HG03460 (cell line): ENCODE data around the gene SPNS3.

Source experiments
- ATAC-seq: cut with Tn5 transposase; IDR thresholded peaks from one replicate; pipeline ENCODE4 v1.9.1; 2021; ENCODE audit not compliant: unreplicated experiment

SPNS3 gene

GRCh38 chr17:4487820-4488716, 54.3 kb downstream of the SPNS3 start:
- no peak for ATAC-seq

- ATAC-seq, result no peak
Measured at GRCh38 chr17:4488989-4489595, 55.4 kb downstream of the SPNS3 start.

DNA sequence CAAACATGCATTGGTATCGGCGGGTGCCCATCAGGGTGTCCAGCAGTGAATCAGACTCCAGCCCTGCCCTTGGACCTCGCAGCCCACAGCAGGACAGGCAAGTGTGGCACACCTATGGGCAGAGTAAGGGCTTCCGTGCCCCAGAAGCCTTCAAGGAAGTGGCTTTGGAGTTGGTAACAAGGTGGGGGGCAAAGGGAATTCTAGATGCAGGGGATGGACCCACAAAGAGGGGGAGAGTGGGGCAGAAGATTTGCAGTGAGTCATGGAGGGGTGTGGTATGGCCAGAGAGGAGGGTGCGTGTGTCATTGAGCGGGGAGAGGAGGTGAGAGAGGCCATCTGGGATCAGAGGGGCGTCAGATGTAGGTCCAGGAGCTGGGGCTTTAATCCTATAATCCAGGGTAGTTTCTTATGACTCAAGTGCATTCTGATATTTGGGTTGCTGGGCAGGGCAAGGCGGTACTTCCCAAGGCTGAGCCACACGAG, 56.4 kb downstream of the SPNS3 start:
- no peak for ATAC-seq

DNA sequence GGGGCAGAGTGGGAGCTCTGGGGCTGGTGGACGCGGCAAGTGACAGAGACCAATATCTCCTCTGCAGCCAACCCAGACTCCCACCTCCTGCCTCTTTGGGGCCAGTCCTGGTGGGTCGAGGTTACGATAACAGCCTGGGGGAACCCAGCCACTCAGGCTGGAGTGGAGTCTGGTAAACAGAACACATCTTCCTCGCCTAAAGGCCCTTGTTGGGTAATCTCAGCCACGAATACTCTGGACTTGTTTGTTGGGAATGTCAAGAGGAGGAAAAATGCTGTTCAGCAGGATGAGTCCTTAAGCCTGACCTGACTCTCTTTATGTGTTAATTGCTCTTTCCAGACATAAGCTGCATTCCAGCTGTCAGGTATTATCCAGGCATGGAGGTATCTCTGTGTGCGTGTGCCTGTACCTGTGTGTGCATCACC, 56.9 kb downstream of the SPNS3 start:
- no peak for ATAC-seq

GRCh38 chr17:4492721-4493561, 59.2 kb downstream of the SPNS3 start:
- ATAC-seq, result no peak

- no peak for ATAC-seq
Measured at GRCh38 chr17:4497101-4497824, 63.5 kb downstream of the SPNS3 start.

- no peak for ATAC-seq
Measured at GRCh38 chr17:4498461-4499397, 65.0 kb downstream of the SPNS3 start, which contains the start of gene SPNS2. Gene SPNS2 (plus strand): TSS chr17:4498881. CDS start chr17:4499048, 167 bp downstream.

DNA sequence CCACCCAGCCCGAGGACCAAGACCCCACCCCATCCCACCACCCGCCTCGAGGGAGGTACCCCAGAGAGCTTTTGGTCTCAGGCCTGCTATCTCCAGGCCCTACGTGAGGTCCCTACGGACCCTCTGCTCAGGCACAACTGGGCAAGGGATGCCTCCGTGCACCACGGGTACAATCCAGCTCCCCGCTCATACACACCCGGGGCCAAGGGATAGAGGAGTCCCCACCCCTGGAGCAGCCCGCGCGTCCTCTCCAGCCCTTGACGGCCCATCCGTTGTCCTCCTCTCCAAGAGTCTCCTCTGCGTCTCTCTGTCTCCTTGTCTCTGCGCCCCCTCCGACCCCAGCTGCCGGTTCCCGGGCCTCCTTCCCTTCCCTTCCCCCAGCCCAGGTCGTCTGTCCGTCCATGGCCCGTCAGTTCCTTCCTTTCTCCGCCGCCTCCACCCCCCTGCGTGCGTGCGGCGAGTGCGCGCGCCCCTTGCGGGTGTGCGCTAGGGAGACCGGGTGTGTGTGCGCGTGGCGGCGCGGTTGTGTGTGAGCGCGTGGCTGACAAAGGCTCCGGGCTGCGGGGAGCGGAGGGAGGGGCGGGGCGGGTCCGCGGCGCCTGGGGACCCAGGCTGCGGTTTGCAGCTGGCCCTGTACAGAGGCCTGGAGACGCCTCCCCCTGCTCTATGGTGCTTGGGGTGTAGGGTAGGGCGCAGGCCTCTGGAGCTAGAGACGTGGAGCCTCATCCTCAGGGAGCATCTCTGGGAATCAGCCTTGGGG, 65.9 kb downstream of the SPNS3 start:
- ATAC-seq, result no peak

DNA sequence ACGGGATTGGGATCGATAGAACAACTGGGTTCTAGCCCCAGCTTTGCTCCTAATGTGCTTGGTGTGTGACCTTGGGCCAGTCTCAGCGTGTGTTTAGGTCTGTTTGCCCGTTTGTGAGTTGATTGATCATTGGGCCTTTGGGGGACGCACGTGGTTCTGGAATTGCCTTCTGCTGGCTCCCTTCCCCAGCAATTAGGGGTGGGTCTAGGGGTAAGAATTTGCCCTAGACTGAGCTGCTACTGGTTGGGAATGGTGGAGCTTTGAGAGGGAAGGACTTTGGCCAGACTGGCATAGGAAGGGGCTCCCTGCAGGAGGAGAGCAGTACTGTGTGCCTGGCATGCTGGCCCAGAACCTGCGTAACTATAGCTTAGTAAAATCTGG, 66.4 kb downstream of the SPNS3 start:
- ATAC-seq, result no peak

GRCh38 chr17:4501295-4501949, 67.7 kb downstream of the SPNS3 start:
- no peak for ATAC-seq

DNA sequence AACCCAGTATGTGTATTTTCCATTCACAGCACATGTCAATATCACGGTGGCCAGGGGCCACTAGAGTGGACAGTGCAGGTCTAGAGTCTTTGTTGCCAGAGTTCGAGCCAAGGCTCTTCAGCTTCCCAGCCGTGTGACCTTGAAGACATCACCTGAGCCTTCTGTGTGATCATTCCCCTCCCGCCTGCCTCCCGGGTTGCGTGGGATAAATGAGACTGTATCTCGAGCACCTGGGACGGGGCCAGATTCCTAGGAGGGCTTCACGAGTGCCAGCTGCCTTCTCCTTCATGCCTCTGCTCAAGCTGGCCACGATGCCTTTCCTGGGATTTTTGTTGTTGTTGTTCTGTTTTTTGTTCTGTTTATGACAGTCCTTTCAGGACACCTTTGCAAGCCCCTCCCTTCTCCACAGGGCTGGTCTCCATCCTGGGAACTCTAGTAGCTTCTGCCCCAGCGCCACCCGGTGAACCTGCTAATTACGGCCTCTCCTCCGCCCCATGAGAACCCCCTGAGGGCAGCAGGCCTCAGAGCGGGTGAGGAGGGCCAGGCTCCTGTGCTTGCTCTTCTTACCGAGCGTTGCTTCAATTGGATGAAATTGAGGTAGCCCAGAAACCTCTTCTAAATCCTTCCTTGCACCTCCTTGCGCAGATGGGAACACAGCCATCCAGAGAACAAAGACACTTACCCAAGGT, 68.9 kb downstream of the SPNS3 start:
- ATAC-seq, result no peak

GRCh38 chr17:4503283-4504025, 69.7 kb downstream of the SPNS3 start:
- ATAC-seq, result no peak

GRCh38 chr17:4504188-4504587, 70.4 kb downstream of the SPNS3 start:
- ATAC-seq, result no peak

GRCh38 chr17:4505187-4505586, 71.4 kb downstream of the SPNS3 start:
- no peak for ATAC-seq

DNA sequence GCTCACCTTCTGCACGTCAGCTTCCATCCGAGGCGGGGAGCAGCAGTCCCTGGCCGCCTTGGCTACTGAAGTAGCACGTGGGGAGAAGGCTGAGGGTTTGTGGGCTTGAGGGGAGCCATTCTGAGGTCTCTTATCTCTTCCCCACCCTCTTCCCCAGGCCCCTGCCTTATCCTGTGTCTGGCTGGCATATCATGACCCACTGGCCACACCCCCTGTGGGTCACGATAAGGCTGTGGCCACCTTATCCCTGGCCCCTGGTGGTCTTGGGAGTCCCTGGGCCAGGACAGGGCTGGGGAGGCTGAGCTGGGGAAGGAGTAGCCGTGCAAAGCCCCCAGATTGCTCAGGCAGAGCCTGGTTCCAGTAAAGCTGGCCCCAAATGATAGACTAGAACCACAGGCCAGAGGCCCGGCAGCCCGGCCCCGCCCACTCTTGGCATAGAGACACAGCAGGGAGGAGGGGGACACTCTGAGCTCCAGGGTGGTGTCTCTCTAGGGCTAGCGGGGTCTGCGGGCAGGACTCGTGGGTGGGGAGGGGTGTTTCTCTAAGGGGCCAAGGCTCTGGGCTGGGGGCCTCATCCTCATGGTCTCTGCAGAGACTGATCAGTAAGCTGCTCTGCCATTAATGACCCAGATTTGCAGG, 72.6 kb downstream of the SPNS3 start:
- ATAC-seq, result no peak

GRCh38 chr17:4506892-4507291, 73.2 kb downstream of the SPNS3 start:
- no peak for ATAC-seq
